Loucy (cell line): ENCODE results near the gene GFER.

Experiments
- H2AFZ ChIP-seq: fragments of 200-600 bp; sonication (generic); 2 replicates; pipeline ENCODE4 v1.6.0; 2016; ENCODE audit warnings: antibody characterized with exemption, mild to moderate bottlenecking, low read length, moderate library complexity
- H3F3A ChIP-seq: fragments of 200-600 bp; 2 replicates; pipeline ENCODE4 v1.6.0; 2016; ENCODE audit warnings: antibody characterized with exemption, low read depth, mild to moderate bottlenecking
- H3K27me3 ChIP-seq: fragments of 200-600 bp; sonication (generic); 2 replicates; pipeline ENCODE4 v1.6.1; 2014; ENCODE audit warnings: low read length, mild to moderate bottlenecking; ENCODE audit not compliant: insufficient read depth, poor library complexity, severe bottlenecking
- H3K36me3 ChIP-seq: fragments of 200-600 bp; sonication (generic); 2 replicates; pipeline ENCODE4 v1.6.1; 2016; ENCODE audit warnings: low read length; ENCODE audit not compliant: insufficient read depth
- H3K4me1 ChIP-seq: fragments of 200-600 bp; sonication (generic); 2 replicates; pipeline ENCODE4 v1.5.1; 2014; ENCODE audit warnings: low read length, mild to moderate bottlenecking; ENCODE audit not compliant: insufficient read depth, poor library complexity, severe bottlenecking
- H3K4me2 ChIP-seq: fragments of 200-600 bp; sonication (generic); 2 replicates; pipeline ENCODE4 v1.6.0; 2014; ENCODE audit warnings: antibody characterized with exemption, low read length, low read depth, mild to moderate bottlenecking; ENCODE audit not compliant: poor library complexity, severe bottlenecking
- H3K4me3 ChIP-seq: fragments of 200-600 bp; sonication (generic); 2 replicates; pipeline ENCODE4 v1.5.1; 2014; ENCODE audit warnings: low read length, mild to moderate bottlenecking, mixed read lengths; ENCODE audit not compliant: poor library complexity, severe bottlenecking
- H3K79me2 ChIP-seq: fragments of 200-600 bp; sonication (generic); 2 replicates; pipeline ENCODE4 v1.6.1; 2014; ENCODE audit warnings: low read length; ENCODE audit not compliant: insufficient read depth
- H3K9ac ChIP-seq: fragments of 200-600 bp; sonication (generic); 2 replicates; pipeline ENCODE4 v1.6.0; 2014; ENCODE audit warnings: mild to moderate bottlenecking, low read depth, low read length, moderate library complexity; ENCODE audit not compliant: poor library complexity, severe bottlenecking
- H3K9me2 ChIP-seq: fragments of 200-600 bp; sonication (generic); replicated peaks from 2 replicates; pipeline ENCODE4 v1.6.1; 2016; ENCODE audit warnings: low read depth, low read length, mixed read lengths
- H3K9me3 ChIP-seq: fragments of 200-600 bp; sonication (generic); 2 replicates; pipeline ENCODE4 v1.6.1; 2014; ENCODE audit warnings: mild to moderate bottlenecking, antibody characterized with exemption, low read length, low read depth; ENCODE audit not compliant: insufficient read depth
- H4K20me1 ChIP-seq: fragments of 200-600 bp; sonication (generic); 2 replicates; pipeline ENCODE4 v1.6.0; 2014; ENCODE audit warnings: antibody characterized with exemption, low read length, mild to moderate bottlenecking; ENCODE audit not compliant: insufficient read depth, poor library complexity, severe bottlenecking
- EZH2phosphoT487 ChIP-seq: fragments of 200-600 bp; IDR thresholded peaks from 2 replicates; pipeline ENCODE4 v1.6.1; 2018; ENCODE audit warnings: antibody characterized with exemption, mild to moderate bottlenecking, moderate library complexity, borderline replicate concordance
- TF ChIP-seq, protein P1 (sequence below): fragments of 200-600 bp; sonication (generic); conservative IDR thresholded peaks from 2 replicates; pipeline ENCODE4 v1.5.1; 2014; ENCODE audit warnings: mild to moderate bottlenecking, antibody characterized with exemption, low read length

Gene GFER

DNA sequence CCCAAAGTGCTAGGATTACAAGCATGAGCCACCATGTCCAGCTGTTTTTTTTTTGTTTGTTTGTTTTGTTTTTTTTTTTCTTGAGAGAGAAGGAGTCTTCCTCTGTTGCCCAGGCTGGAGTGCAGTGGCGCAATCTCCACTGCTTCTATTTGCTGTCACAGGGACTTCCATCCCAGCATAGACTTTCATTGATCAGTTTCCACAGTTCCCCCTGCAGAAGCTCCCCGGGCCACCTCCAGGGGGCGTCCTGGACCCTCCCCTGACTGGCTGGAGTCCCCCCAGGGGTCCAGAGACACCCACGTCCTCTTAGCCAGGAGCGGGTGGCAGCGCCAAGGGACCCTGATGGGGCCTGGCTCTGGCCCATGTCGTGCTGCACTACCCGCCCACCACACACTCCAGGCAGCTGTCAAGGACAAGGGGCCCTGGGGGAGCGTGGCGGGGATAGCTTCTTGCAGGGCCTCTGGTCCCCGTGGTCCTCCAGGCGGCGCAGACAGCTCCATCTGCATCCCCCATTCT, 32.5 kb downstream of the GFER start:
- H3K9me3 ChIP-seq: no peaks in the 10 kb centered on the region
- H3K79me2 ChIP-seq: no peaks in the 10 kb centered on the region
- H4K20me1 ChIP-seq: no peaks in the 10 kb centered on the region
- no peaks in the 10 kb centered on the region for H3K36me3 ChIP-seq
- H3K4me1 ChIP-seq: no peaks in the 10 kb centered on the region
- no peak overlapping the region for H3K4me2 ChIP-seq
- no peaks in the 10 kb centered on the region for H3K27me3 ChIP-seq
- no peaks in the 10 kb centered on the region for H3F3A ChIP-seq
- no peaks in the 10 kb centered on the region for H3K9me2 ChIP-seq
- H3K9ac ChIP-seq: no peak overlapping the region
- TF ChIP-seq, protein P1, sequence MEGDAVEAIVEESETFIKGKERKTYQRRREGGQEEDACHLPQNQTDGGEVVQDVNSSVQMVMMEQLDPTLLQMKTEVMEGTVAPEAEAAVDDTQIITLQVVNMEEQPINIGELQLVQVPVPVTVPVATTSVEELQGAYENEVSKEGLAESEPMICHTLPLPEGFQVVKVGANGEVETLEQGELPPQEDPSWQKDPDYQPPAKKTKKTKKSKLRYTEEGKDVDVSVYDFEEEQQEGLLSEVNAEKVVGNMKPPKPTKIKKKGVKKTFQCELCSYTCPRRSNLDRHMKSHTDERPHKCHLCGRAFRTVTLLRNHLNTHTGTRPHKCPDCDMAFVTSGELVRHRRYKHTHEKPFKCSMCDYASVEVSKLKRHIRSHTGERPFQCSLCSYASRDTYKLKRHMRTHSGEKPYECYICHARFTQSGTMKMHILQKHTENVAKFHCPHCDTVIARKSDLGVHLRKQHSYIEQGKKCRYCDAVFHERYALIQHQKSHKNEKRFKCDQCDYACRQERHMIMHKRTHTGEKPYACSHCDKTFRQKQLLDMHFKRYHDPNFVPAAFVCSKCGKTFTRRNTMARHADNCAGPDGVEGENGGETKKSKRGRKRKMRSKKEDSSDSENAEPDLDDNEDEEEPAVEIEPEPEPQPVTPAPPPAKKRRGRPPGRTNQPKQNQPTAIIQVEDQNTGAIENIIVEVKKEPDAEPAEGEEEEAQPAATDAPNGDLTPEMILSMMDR: peak; percentile 52
- TF ChIP-seq EZH2phosphoT487: no peak
- H2AFZ ChIP-seq: no peak overlapping the region
- no peak overlapping the region for H3K4me3 ChIP-seq

- Histone ChIP-seq H3K79me2 (no peaks in the 10 kb centered on the region), H4K20me1 (no peaks in the 10 kb centered on the region), H3K9me3 (no peaks in the 10 kb centered on the region), H3K4me2 (no peak within 1 kb of the TSS), H3K27me3 (no peaks in the 10 kb centered on the region), H3K9ac (no peak within 1 kb of the TSS), H3F3A (no peaks in the 10 kb centered on the region), H3K36me3 (no peaks in the 10 kb centered on the region), H3K4me1 (peaks cover 10% of the 10 kb centered on the region), H3K9me2 (no peaks in the 10 kb centered on the region), H2AFZ (no peak within 1 kb of the TSS), H3K4me3 (no peak within 1 kb of the TSS)
- TF ChIP-seq, protein P1: no peak
- no peak for TF ChIP-seq EZH2phosphoT487
Measured at GRCh38 chr16:2019518-2019920, 35.5 kb downstream of the GFER start, which contains the start of gene NPW. Gene NPW (plus strand): TSS chr16:2019785.

DNA sequence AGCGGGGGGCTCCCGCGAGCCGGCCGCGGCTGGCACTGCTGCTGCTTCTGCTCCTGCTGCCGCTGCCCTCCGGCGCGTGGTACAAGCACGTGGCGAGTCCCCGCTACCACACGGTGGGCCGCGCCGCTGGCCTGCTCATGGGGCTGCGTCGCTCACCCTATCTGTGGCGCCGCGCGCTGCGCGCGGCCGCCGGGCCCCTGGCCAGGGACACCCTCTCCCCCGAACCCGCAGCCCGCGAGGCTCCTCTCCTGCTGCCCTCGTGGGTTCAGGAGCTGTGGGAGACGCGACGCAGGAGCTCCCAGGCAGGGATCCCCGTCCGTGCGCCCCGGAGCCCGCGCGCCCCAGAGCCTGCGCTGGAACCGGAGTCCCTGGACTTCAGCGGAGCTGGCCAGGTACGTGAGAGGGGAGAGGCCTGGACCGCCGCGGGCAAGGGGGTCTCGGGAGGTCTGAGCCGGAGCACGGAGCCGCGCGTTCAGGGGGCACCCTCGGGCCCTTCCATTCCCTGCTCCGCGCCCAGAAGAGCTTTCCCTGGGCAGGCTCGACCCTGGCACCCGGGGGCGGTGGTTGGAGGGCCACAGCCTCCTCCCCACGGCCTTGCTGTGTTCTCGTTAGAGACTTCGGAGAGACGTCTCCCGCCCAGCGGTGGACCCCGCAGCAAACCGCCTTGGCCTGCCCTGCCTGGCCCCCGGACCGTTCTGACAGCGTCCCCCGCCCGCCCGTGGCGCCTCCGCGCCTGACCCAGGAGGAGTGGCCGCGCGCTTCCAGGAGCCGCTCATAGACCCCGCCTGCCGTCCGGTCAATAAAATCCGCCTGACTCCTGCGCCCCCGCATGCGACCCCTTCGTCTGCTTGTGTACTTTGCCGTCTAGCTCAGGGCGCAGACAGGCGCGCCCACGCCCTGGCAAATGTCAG, 36.2 kb downstream of the GFER start:
- Histone ChIP-seq H3K9me3 (no peaks in the 10 kb centered on the region), H3K4me3 (no peak overlapping the region), H3K79me2 (no peaks in the 10 kb centered on the region), H3K4me1 (peaks cover 10% of the 10 kb centered on the region), H3K4me2 (no peak overlapping the region), H3K36me3 (no peaks in the 10 kb centered on the region), H3F3A (no peaks in the 10 kb centered on the region), H3K9ac (no peak overlapping the region), H4K20me1 (no peaks in the 10 kb centered on the region), H3K27me3 (no peaks in the 10 kb centered on the region), H3K9me2 (no peaks in the 10 kb centered on the region), H2AFZ (no peak overlapping the region)
- TF ChIP-seq, protein P1: no peak
- no peak for TF ChIP-seq EZH2phosphoT487
